Psoas muscle (tissue), 8 donors: ENCODE measurements around the gene JUP. TPM values are rescaled to one million over a fixed set of nuclear protein-coding genes. Genes with fewer than 3 reads are reported as not detected.
A peak's percentile ranks its signal among the peaks of the same experiment; 100 is the strongest.

Source experiments
- ATAC-seq, 4 donors: fragments of 200-7000 bp; cut with Tn5 transposase; one replicate each; pipeline ENCODE4 v1.9.1; 2020; ENCODE audit warnings: moderate library complexity in 3 of 4, mild to moderate bottlenecking in 2 of 4
- DNase-seq, 2 donors: peaks; one replicate each; pipeline ENCODE4 v3.0.0-alpha.2; 2020
- H3K27ac ChIP-seq: fragments of 200-600 bp; one replicate; pipeline ENCODE4 v1.8.0; 2022
- H3K27me3 ChIP-seq, 3 donors: fragments of 200-600 bp in 1 of 3; one replicate each; pipeline versions ENCODE4 v1.6.1 to v1.8.0; 2013 to 2022; ENCODE audit warnings: low read length in 2 of 3, mild to moderate bottlenecking in 2 of 3, moderate library complexity in 1 of 3; ENCODE audit not compliant: insufficient read depth in 3 of 3
- H3K36me3 ChIP-seq, 2 donors: fragments of 200-600 bp in 1 of 2; one replicate each; pipeline versions ENCODE4 v1.6.1 to v1.8.0; 2013 to 2022; ENCODE audit warnings: low read depth in 1 of 2, mild to moderate bottlenecking in 1 of 2, moderate library complexity in 1 of 2; ENCODE audit not compliant: insufficient read depth in 1 of 2
- H3K4me1 ChIP-seq: fragments of 200-600 bp; one replicate; pipeline ENCODE4 v1.8.0; 2022
- H3K4me3 ChIP-seq: fragments of 200-600 bp; one replicate; pipeline ENCODE4 v1.8.0; 2022; ENCODE audit warnings: mild to moderate bottlenecking
- H3K9me3 ChIP-seq: fragments of 200-600 bp; one replicate; pipeline ENCODE4 v1.8.0; 2022
- CTCF ChIP-seq: fragments of 200-600 bp; IDR thresholded peaks from one replicate; pipeline ENCODE4 v1.8.0; 2022; ENCODE audit warnings: antibody characterized with exemption
- WGBS, 3 donors: extraction: QIAGEN DNeasy Blood & Tissue Kit; methylation state at CpG; one replicate each; pipeline versions ENCODE4 v1.1.6 to v1.1.7; 2013; 5-methylcytosine and 5-hydroxymethylcytosine counted together
- intact Hi-C, 2 donors: fragments of 100-400 bp; cut with DNase I; formaldehyde crosslinking; loops; one replicate each; pipeline versions ENCODE4 v1.11.0 to v1.14.2; 2022
- polyA plus RNA-seq, 3 donors: library from polyadenylated mRNA; stranded (reverse); fragments of 200-250 nt; gene quantifications; one replicate each; pipeline ENCODE4 v1.2.3, GENCODE V29; 2013
- total RNA-seq, 4 donors: library from RNA; stranded (reverse); fragmentation: NEBNext Ultra II Directional in 2 of 4; extraction: Animal tissue kit (Norgen Biotek cat#: 25700) in 2 of 4; gene quantifications; one replicate each; pipeline versions ENCODE4 v1.2.1 to v1.2.4, GENCODE V29; 2021 to 2023
- donor health status: healthy with polysubstance abuse.
- donor health status: DM: no; HTN: no; CAD: no; lungs with moderate emphysema.
- donor health status: Bipolar disorder and iron deficiency.
- donor health status: healthy.
- donor health status: DM: yes; HTN: yes; CAD: no.
- donor health status: DM: no; HTN: no; CAD: no.
- donor health status: DM: no; HTN: no; CAD: no.
- donor health status: DM: yes; HTN: yes; CAD: no.

The JUP gene
- total and polyA plus RNA-seq, 7 donors, result 9.4 to 55.0 (median 30.3) TPM

- ATAC-seq (peak; percentile 79 to 88 (median 86)), DNase-seq (peak; percentile 78 to 89)
- WGBS, 3 donors, result 0 to 1% (median 1%) methylated on average over 33 to 96 of the region's 96 CpGs
- peak; percentile 64 for TF ChIP-seq CTCF
- Histone ChIP-seq H3K27me3 (no peaks in the 10 kb centered on the region), H3K9me3 (no peaks in the 10 kb centered on the region), H3K36me3 (no peaks in the 10 kb centered on the region), H3K4me1 (no peaks in the 10 kb centered on the region), H3K4me3 (peak within 1 kb of the TSS; percentile 82), H3K27ac (peak within 1 kb of the TSS; percentile 4)
- intact Hi-C loops, result no loop called here
Measured at GRCh38 chr17:41811549-41812380, 25.3 kb upstream of the JUP start, which contains the start of gene P3H4. TSS of gene P3H4 (minus strand) at chr17:41811949. CDS start at chr17:41811915, 34 bp downstream.

- no peak for DNase-seq
- intact Hi-C loops, result no loop called here
- Histone ChIP-seq H3K27ac (no peak overlapping the region), H3K4me3 (peak overlapping the region; percentile 82), H3K36me3 (no peaks in the 10 kb centered on the region), H3K9me3 (no peaks in the 10 kb centered on the region), H3K27me3 (no peaks in the 10 kb centered on the region), H3K4me1 (no peaks in the 10 kb centered on the region)
- 25 to 27% (median 25%) methylated on average over 56 to 58 of the region's 58 CpGs for WGBS, 3 donors
- TF ChIP-seq CTCF, result no peak
- no peak for ATAC-seq
Measured at GRCh38 chr17:41810659-41811548, 24.4 kb upstream of the JUP start.

GRCh38 chr17:41806685-41807445 lies 20.4 kb upstream of the JUP start:
- ATAC-seq (no peak), DNase-seq (no peak)
- TF ChIP-seq CTCF, result no peak
- H3K9me3 ChIP-seq, result no peaks in the 10 kb centered on the region
- WGBS, 3 donors, result 82 to 89% (median 85%) methylated on average over 8 of the region's 8 CpGs
- no peaks in the 10 kb centered on the region for H3K4me1 ChIP-seq
- no peak overlapping the region for H3K27ac ChIP-seq
- H3K36me3 ChIP-seq, result no peaks in the 10 kb centered on the region
- intact Hi-C loops, result no loop called here
- H3K27me3 ChIP-seq, result no peaks in the 10 kb centered on the region
- H3K4me3 ChIP-seq, result no peak overlapping the region

- Histone ChIP-seq H3K4me1 (peaks cover 6% of the 10 kb centered on the region), H3K36me3 (no peaks in the 10 kb centered on the region), H3K27me3 (no peaks in the 10 kb centered on the region), H3K27ac (no peak overlapping the region), H3K9me3 (no peaks in the 10 kb centered on the region), H3K4me3 (no peak overlapping the region)
- ATAC-seq (no peak), DNase-seq (no peak)
- WGBS, 3 donors, result 50 to 65% (median 53%) methylated on average over 24 of the region's 24 CpGs
- no peak for TF ChIP-seq CTCF
- intact Hi-C loops, result loop anchor here in 1 of 2 donors (1.0 kb wide), 1 partner anchor 20 kb away; no protein-coding TSS in a partner anchor
Measured at GRCh38 chr17:41803049-41804020, 16.8 kb upstream of the JUP start.
